Neural cell (in vitro differentiated cells): ENCODE data around the gene ABCA1.

Experiments used
- EP300 ChIP-seq: fragments of 450-650 bp; conservative IDR thresholded peaks from 2 replicates; pipeline ENCODE4 v1.6.1; 2014; ENCODE audit warnings: antibody characterized with exemption, mild to moderate bottlenecking, moderate library complexity; ENCODE audit not compliant: poor library complexity, severe bottlenecking
- EZH2 ChIP-seq: fragments of 200-600, 300-800 bp; shearing (Covaris generic), sonication (generic); IDR thresholded peaks from 2 replicates; pipeline ENCODE4 v1.6.1; 2014; ENCODE audit warnings: antibody characterized with exemption, low read length, borderline replicate concordance, mild to moderate bottlenecking; ENCODE audit not compliant: insufficient read depth, poor library complexity, severe bottlenecking
- POLR2AphosphoS5 ChIP-seq: IDR thresholded peaks from 2 replicates; pipeline ENCODE4 v1.6.1; 2012
- RAD21 ChIP-seq: fragments of 450-650 bp; conservative IDR thresholded peaks from 2 replicates; pipeline ENCODE4 v1.6.1; 2014; ENCODE audit warnings: antibody characterized with exemption, mild to moderate bottlenecking, moderate library complexity
- SMC3 ChIP-seq: fragments of 450-650 bp; conservative IDR thresholded peaks from 2 replicates; pipeline ENCODE4 v1.6.1; 2014; ENCODE audit warnings: antibody characterized with exemption, mild to moderate bottlenecking, moderate library complexity; ENCODE audit not compliant: poor library complexity
- TF ChIP-seq, protein P1 (sequence below): fragments of 450-650 bp; IDR thresholded peaks from 2 replicates; pipeline ENCODE4 v1.5.1; 2014; ENCODE audit warnings: antibody characterized with exemption, mild to moderate bottlenecking, moderate library complexity; ENCODE audit not compliant: poor library complexity, severe bottlenecking
- TF ChIP-seq, protein P2 (sequence below): IDR thresholded peaks from 2 replicates; pipeline ENCODE4 v1.6.1; 2012; ENCODE audit warnings: borderline replicate concordance

DNA sequence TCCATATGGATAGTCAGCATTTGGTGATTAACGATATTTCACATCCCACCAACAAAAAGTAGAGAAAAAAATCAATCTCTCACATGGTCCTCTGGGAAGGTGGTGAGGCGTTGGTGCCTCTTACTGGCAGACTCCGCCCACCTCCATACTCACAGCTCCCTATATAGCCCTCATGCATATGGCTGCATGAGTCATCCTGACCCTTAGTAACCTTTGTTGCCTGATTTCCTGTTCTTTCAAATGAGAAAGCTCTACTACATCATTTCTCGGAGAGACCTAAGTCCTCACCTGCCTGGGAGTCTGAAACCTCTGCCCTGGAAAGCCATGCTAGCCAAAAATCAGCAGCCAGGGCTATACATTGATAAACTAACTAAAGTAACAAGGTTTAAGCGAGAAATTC, 33.3 kb upstream of the ABCA1 start:
- TF ChIP-seq, protein P1, sequence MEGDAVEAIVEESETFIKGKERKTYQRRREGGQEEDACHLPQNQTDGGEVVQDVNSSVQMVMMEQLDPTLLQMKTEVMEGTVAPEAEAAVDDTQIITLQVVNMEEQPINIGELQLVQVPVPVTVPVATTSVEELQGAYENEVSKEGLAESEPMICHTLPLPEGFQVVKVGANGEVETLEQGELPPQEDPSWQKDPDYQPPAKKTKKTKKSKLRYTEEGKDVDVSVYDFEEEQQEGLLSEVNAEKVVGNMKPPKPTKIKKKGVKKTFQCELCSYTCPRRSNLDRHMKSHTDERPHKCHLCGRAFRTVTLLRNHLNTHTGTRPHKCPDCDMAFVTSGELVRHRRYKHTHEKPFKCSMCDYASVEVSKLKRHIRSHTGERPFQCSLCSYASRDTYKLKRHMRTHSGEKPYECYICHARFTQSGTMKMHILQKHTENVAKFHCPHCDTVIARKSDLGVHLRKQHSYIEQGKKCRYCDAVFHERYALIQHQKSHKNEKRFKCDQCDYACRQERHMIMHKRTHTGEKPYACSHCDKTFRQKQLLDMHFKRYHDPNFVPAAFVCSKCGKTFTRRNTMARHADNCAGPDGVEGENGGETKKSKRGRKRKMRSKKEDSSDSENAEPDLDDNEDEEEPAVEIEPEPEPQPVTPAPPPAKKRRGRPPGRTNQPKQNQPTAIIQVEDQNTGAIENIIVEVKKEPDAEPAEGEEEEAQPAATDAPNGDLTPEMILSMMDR: no peak
- TF ChIP-seq EZH2: no peak
- no peak for TF ChIP-seq EP300
- no peak for TF ChIP-seq POLR2AphosphoS5
- no peak for TF ChIP-seq SMC3
- TF ChIP-seq, protein P2, sequence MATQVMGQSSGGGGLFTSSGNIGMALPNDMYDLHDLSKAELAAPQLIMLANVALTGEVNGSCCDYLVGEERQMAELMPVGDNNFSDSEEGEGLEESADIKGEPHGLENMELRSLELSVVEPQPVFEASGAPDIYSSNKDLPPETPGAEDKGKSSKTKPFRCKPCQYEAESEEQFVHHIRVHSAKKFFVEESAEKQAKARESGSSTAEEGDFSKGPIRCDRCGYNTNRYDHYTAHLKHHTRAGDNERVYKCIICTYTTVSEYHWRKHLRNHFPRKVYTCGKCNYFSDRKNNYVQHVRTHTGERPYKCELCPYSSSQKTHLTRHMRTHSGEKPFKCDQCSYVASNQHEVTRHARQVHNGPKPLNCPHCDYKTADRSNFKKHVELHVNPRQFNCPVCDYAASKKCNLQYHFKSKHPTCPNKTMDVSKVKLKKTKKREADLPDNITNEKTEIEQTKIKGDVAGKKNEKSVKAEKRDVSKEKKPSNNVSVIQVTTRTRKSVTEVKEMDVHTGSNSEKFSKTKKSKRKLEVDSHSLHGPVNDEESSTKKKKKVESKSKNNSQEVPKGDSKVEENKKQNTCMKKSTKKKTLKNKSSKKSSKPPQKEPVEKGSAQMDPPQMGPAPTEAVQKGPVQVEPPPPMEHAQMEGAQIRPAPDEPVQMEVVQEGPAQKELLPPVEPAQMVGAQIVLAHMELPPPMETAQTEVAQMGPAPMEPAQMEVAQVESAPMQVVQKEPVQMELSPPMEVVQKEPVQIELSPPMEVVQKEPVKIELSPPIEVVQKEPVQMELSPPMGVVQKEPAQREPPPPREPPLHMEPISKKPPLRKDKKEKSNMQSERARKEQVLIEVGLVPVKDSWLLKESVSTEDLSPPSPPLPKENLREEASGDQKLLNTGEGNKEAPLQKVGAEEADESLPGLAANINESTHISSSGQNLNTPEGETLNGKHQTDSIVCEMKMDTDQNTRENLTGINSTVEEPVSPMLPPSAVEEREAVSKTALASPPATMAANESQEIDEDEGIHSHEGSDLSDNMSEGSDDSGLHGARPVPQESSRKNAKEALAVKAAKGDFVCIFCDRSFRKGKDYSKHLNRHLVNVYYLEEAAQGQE: no peak
- no peak for TF ChIP-seq RAD21
